HG03135 (cell line): ENCODE data around the gene BRPF1.

Source experiments
- ATAC-seq: cut with Tn5 transposase; IDR thresholded peaks from one replicate; pipeline ENCODE4 v1.9.1; 2021; ENCODE audit warnings: mild to moderate bottlenecking, moderate library complexity; ENCODE audit not compliant: unreplicated experiment

The BRPF1 gene

GRCh38 chr3:9786825-9787669 lies 55.5 kb downstream of the BRPF1 start:
- no peak for ATAC-seq

- no peak for ATAC-seq
Observed at GRCh38 chr3:9787714-9788113, 56.2 kb downstream of the BRPF1 start.

GRCh38 chr3:9791127-9791526 lies 59.6 kb downstream of the BRPF1 start:
- ATAC-seq = no peak

- no peak for ATAC-seq
Observed at GRCh38 chr3:9791790-9792404, 60.4 kb downstream of the BRPF1 start.

GRCh38 chr3:9792405-9793160 lies 61.0 kb downstream of the BRPF1 start, which contains the start of the genes ARPC4 and TADA3:
Gene ARPC4 (plus strand): TSS chr3:9793082. CDS start chr3:9793122, 40 bp downstream.
Gene TADA3 (minus strand): TSS chr3:9792473. CDS start chr3:9791466, 1,007 bp downstream.
- ATAC-seq = peak; percentile 83

- ATAC-seq = no peak
Observed at GRCh38 chr3:9793161-9793781, 61.7 kb downstream of the BRPF1 start.

- no peak for ATAC-seq
Observed at GRCh38 chr3:9794400-9794799, 62.9 kb downstream of the BRPF1 start.

- no peak for ATAC-seq
Observed at GRCh38 chr3:9795207-9795606, 63.7 kb downstream of the BRPF1 start.

- ATAC-seq = no peak
Observed at GRCh38 chr3:9797196-9797945, 65.8 kb downstream of the BRPF1 start.
